SHP77 (cell line): Measurements from ENCODE around the gene TRIO.
A peak's percentile ranks its signal among the peaks of the same experiment; 100 is the strongest.

ENCODE experiments used
- DNase-seq, 2 experiments: peaks; one replicate each; lab custom pipeline; 2025; lab: John Stamatoyannopoulos, UW

TRIO gene

GRCh38 chr5:14123551-14123950 is 19.6 kb upstream of the TRIO start:
- DNase-seq, result no peak

- DNase-seq, result no peak
These were observed 19.1 kb upstream of the TRIO start for GRCh38 chr5:14123974-14124482.

- DNase-seq, result no peak
These were observed 17.9 kb upstream of the TRIO start for GRCh38 chr5:14125262-14125661.

- DNase-seq, result no peak
These were observed 15.6 kb upstream of the TRIO start for GRCh38 chr5:14127587-14127986.

GRCh38 chr5:14128079-14128478 is 15.1 kb upstream of the TRIO start:
- no peak for DNase-seq

GRCh38 chr5:14129123-14129522 is 14.0 kb upstream of the TRIO start:
- no peak for DNase-seq

GRCh38 chr5:14131855-14132503 is 11.2 kb upstream of the TRIO start:
- no peak for DNase-seq

- DNase-seq, result no peak
These were observed 9.7 kb upstream of the TRIO start for GRCh38 chr5:14133394-14133793.

- no peak for DNase-seq
These were observed 9.1 kb upstream of the TRIO start for GRCh38 chr5:14134083-14134482.

GRCh38 chr5:14134771-14135170 is 8.4 kb upstream of the TRIO start:
- no peak for DNase-seq

- DNase-seq, result no peak
These were observed 7.5 kb upstream of the TRIO start for GRCh38 chr5:14135621-14136020.

- DNase-seq, result no peak
These were observed 6.9 kb upstream of the TRIO start for GRCh38 chr5:14136228-14136627.

- DNase-seq, result peak; percentile 42 to 64
These were observed 4.3 kb upstream of the TRIO start for GRCh38 chr5:14138608-14139540.

- peak; percentile 59 to 77 for DNase-seq
These were observed 1.4 kb upstream of the TRIO start for GRCh38 chr5:14141764-14142163.

- DNase-seq, result peak in 1 of 2 experiments; percentile 72
These were observed 828 bp upstream of the TRIO start for GRCh38 chr5:14142202-14142826.

- DNase-seq, result no peak
These were observed 351 bp downstream of the TRIO start for GRCh38 chr5:14143546-14143840.

- DNase-seq, result peak in 1 of 2 experiments; percentile 19
These were observed 871 bp downstream of the TRIO start for GRCh38 chr5:14143841-14144585.

GRCh38 chr5:14144586-14145434 is 1.7 kb downstream of the TRIO start:
- peak; percentile 48 to 78 for DNase-seq

- DNase-seq, result no peak
These were observed 2.5 kb downstream of the TRIO start for GRCh38 chr5:14145435-14146334.

GRCh38 chr5:14146725-14147124 is 3.6 kb downstream of the TRIO start:
- no peak for DNase-seq
